GM19025 (cell line): ENCODE measurements around the gene SPTBN5.

ENCODE experiments used
- ATAC-seq: cut with Tn5 transposase; IDR thresholded peaks from one replicate; pipeline ENCODE4 v1.9.1; 2021; ENCODE audit warnings: mild to moderate bottlenecking, low read depth, moderate library complexity; ENCODE audit not compliant: unreplicated experiment

The SPTBN5 gene

DNA sequence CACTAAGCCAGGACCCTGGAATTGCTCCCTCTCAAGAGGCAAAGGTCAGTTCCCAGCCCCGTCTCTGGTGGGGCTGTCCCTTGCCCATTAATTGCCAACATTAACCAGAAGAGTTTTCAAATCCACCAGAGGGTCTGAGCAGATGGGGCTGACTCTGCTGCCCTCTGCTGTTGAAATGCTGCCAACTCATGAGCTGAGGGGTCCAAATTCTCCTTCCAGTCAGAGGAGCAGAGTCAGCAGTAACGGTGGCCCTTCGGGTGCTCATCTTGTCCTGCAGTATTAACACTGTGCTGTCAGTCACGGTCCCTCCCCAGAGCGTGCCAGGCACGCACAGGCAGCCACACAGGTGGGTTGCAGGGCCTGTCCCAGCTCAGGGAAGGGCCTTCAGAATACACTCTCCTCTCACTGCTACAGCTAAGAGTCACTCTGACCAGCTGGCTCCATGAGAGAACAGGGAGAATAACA, 10.7 kb upstream of the SPTBN5 start:
- no peak for ATAC-seq

- no peak for ATAC-seq
Observed at GRCh38 chr15:41903782-41904181, 9.9 kb upstream of the SPTBN5 start.

DNA sequence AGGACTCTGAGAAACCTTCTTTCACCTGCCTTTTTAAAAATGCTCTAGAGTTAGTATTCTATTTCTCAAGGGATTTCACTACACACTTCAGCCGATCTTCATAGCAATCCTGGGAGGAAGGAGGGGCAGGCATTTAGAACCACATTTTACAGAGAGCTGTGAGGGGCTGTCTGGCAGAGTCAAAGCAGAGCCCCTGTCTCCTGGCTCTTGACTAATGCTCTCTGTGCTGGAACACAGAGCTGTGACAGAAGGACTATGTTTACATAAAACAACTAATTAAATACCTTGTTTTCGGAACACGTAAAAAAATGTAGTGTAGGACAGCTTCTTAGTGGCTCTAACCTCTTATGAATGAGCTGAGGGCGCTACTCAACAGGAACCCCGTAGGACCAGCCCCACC, 7.6 kb upstream of the SPTBN5 start:
- no peak for ATAC-seq

DNA sequence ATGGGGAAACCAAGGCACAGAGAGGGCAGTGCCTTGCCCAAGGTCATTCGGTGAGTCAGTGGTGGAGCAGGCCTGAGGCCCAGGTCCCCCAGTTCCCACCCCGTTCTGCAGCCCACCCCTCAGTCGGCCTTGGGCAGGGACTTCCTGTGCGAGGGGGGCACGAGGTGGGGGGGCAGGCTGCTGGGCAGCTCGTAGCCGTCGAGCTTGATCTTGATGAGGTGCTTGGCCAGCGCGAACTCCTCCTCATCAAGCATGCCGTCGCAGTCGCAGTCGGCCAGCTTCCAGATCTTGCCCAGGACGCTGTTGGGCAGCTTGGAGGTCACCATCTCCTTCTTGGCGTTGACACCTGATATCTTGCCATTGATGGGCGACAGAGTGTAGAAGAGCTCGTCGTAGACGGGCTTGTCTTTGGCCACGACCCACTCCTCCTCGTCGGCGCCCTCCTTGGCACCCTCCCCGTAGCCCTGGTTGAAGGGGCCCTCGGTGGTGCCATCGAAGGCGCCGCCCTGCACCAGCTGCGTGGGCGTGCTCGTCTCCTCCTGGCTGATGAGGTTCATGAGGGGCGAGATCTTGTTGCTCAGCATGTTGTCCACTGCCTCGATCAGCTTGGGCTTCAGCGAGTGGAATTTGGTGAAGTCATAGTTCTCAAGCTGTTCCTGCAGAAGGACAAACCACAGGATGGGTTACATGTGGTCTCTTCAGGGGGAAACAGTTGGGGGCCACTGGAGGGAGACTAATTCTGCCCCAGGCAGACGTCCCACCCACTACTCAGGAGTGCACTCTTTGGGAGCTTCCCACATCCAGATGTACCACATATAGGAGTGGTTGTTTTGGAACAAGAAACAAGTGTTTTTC, 6.9 kb upstream of the SPTBN5 start:
- no peak for ATAC-seq

DNA sequence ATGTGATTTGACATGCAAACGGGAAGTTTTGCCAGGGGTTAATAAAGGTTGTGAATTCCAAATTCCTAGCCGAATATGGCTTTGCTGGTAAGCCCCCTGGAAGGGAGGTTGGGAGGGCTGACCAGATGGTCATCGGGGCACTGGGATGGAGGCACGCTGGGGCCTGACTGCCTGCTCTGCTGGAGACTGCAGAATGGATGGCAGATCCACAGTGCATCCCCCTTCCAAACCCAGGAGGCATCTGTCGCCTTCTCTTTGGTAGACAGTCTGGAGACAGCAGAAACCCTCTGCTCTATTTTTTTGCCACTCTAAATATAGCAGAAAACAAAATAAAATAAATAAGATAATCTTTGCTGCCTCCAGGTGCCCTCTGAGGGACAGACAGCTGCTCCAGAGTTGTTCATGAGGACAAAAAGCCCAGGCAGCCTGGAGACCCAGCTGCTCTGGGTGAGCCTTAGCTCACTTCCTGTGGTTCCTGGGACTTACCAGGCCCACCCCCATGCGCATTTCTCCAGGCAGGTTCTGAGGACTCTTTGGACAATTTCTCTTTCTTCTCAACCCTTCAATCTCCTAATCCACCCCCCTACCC, 6.1 kb upstream of the SPTBN5 start:
- no peak for ATAC-seq

DNA sequence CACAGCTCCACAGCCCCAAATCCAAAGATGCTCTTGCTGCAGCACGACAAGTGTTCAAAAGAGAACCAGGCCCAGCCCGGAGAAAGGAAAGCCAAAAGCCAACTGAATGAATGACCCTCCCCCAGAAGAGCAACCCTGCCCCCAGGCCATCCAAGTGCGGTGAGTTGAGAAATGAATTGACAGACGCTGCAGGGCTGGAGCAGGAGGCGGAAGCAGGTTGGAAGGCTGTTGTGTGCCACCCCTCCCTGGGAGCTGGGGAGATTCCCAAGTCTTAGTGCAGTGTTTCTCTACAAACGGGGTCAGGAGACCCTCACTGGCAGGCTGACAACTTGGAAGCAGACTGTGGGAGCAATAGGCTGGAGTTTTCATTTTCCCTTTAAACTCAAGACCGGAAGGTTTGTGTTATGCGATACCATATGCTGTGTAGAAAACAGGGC, 3.5 kb upstream of the SPTBN5 start:
- ATAC-seq, result no peak

GRCh38 chr15:41896566-41896965, 2.7 kb upstream of the SPTBN5 start:
- ATAC-seq, result no peak

DNA sequence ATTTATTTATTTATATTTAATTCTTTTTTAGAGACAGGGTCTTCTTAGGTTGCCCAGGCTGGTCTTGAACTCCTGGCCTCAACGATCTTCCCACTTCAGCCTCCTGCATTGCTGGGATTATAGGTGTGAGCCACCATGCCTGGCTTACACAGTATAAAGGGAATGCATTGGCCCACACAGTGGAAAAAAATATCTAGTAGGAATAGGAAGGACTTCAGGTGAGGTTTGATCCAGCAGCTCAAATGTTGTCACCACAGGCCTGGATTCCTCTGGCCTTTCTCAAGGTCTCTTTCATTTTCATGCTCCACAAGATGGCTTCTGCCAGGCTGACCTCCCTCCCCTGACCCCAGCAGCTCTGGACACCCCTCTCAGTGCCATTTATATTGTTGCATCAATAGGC, 2.1 kb upstream of the SPTBN5 start:
- ATAC-seq, result no peak

DNA sequence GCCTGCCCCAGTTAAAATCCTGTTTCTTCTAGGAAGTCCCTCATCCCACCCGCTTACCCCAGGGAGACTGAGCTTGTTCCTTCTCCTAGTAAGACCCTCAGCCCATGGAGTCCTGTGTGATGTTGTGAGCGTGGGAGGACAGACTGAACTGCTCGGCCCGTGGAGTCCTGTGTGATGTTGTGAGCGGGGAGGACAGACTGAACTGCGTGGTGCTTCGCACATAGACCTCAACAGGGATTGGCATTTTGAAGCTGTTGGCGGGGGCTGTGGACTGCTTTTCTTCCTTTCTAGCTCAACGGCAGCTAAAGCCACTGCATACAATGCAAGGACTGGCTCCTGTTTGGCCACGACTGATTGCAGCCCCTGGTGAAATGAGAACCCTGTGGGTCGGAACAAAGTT, 1.6 kb upstream of the SPTBN5 start:
- ATAC-seq, result no peak

DNA sequence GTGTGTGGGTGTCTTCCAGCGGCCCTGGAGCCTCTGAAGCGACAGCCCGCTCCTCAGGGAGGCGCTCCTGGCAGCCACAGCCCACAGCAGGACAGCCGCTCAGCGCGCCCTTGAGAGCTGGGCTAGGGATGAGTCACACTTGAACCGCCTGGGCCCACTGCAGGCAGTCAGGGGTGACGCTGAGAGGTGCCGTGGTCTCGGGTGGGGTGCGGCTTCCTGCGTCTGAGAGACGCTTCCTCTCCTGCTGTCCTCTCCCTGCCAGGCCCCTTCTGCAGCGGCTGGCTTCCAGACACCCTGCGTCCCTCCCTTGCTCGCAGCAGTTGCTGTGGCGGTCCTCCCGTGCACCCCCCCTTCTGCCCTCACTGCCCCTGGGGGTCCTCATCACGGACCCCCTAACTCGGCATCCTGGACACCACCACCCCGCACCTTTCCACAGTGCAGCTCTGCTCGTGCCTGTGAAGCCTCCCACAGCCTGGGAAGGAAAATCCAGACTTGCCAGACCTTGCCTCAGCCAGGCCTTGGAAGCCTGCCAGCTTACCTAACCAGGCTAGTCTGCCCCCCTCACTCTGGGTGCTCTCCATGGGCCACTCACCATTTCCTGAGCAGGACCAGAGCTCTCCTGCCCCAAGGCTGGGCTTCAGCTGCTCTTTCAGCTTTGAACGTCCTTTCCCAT, 1.1 kb upstream of the SPTBN5 start:
- peak; percentile 96 for ATAC-seq

- ATAC-seq, result peak; percentile 16
Observed at GRCh38 chr15:41894251-41894790, 468 bp upstream of the SPTBN5 start.

DNA sequence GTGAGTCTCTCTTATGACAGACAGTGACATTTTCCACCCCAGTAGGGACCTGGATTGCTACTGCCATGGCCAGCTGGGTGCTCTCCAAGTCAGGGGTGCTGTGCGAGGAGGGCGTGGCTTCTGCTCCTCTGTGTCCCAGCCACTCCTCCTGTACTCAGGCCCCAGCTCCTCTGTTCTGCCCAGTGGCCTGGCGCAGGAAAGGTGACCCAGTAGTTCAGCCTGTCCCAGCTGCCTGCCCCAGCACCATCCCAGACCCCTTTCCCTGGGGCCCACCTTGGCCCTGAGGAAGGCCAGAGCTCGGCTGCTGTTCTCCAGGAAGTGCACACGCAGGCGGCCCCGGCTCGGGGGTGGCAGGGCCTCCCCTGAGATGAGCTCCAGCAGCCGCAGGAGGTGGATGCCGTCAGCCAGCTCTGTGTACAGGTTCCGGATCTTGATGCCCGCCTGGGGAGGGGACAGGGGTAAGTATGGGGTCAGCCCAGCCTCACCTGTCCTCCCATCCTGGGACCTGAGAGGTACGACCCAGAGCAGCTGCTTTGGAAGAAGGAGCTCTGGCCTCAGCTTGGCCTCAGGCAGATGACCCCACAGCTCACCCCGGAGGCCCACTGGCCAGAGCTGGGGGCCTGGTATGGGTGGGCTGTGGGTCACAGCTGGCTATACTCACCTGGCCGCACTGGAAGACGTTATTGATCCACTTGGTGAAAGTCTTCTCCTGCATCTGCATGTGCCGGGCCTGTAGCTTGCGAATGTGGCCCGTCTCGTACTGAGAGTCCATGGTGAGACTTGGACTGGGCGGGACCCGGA, 1.0 kb downstream of the SPTBN5 start:
- ATAC-seq, result no peak

DNA sequence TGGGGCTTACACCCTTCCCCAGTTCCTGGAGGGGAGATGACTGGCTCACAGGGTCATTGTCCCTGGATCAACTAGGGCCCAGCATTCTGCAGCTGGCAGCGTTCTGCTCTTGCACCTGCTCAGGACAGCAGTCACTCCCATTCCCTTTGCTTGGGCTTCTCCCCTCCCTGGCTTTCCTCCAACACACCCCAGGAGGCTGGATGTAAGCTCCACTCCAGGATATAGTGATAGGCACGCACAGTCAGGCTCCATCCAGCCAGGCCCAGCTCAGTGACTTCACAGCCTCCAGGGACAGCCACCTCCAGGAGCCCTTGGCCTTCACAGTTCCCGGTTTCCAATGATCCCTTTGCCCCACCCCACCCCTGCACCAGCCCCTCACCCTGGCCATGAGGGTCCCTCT, 1.9 kb downstream of the SPTBN5 start:
- no peak for ATAC-seq

DNA sequence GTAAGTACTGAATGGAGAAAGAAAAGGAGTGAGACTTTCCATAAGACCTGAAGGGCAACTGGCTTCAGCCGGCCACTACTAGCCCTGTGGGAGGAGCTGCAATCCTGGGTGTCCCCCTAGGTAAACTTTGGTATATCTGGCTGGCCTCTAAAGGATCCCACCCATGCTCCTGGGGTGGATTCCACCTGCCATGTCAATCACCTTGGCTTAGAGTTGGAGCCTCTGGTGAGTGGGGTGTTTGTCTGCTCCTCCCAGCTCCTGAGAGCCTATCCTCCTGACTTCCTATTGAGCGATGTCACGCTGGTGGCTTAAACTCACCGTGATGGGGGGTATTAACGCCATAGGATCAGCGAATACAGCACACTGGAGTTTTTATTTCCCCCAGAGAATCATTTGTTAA, 2.6 kb downstream of the SPTBN5 start:
- no peak for ATAC-seq

DNA sequence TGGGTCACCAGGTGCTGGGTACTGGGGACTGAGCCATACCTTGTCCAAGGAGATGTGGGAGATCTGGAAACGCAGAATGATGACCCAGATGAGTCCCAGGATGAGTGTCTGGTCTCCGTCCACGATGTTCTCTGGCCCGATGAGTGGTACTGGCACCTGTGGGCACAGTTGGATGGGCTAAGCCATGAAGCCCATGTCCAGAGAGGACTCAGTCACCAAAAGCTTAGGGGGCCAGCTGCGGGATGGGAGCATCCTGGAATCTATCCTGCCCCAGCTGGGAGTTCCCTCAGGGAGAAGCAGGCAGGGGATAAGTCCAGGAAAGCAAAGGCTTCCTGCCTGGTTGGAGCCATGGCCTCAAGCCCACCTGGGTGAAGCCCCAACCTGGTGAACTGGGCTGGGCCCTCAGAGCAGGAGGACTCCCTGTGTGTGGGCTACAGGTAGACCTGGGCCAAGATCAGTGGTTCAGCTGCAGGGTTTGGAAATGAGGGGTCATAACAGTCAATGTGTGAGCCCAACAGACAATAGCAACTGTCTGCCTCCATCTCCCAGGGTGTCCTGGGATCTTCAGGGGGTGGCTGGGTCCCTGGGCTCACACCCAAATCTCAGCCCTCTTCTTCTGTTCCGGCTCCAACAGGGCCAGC, 3.7 kb downstream of the SPTBN5 start:
- ATAC-seq, result no peak

- no peak for ATAC-seq
Observed at GRCh38 chr15:41888662-41889253, 5.1 kb downstream of the SPTBN5 start.

GRCh38 chr15:41887893-41888292, 6.0 kb downstream of the SPTBN5 start:
- ATAC-seq, result no peak

GRCh38 chr15:41887161-41887560, 6.7 kb downstream of the SPTBN5 start:
- ATAC-seq, result no peak

GRCh38 chr15:41886741-41887140, 7.1 kb downstream of the SPTBN5 start:
- no peak for ATAC-seq

DNA sequence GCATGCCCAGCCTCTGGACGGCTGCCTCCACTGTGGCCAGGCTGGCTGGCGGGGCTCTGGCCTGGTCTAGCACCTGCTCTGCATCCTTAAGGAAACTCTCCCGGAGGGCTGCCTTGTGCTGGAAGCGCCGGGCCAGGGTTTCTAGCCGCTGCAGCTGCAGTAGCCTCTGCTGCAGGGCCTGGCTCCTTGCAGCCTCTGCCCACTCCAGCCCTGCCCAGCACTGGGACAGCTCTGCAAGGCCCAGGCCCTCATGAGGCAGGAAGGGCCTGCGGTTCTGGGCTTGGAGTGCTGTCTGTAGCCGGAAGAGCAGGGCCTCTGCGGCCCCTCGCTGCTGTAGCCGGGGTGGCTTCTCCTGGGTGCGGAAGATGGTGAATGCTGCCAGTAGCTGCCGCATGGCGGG, 8.0 kb downstream of the SPTBN5 start:
- ATAC-seq, result no peak
